HPDE6-E6E7 (cell line): ENCODE measurements around the gene CTRB1.

Experiments
- DNase-seq: peaks from one replicate; pipeline ENCODE4 v3.0.0; 2011; ENCODE audit warnings: missing footprints; ENCODE audit errors: extremely low spot score

The CTRB1 gene

DNA sequence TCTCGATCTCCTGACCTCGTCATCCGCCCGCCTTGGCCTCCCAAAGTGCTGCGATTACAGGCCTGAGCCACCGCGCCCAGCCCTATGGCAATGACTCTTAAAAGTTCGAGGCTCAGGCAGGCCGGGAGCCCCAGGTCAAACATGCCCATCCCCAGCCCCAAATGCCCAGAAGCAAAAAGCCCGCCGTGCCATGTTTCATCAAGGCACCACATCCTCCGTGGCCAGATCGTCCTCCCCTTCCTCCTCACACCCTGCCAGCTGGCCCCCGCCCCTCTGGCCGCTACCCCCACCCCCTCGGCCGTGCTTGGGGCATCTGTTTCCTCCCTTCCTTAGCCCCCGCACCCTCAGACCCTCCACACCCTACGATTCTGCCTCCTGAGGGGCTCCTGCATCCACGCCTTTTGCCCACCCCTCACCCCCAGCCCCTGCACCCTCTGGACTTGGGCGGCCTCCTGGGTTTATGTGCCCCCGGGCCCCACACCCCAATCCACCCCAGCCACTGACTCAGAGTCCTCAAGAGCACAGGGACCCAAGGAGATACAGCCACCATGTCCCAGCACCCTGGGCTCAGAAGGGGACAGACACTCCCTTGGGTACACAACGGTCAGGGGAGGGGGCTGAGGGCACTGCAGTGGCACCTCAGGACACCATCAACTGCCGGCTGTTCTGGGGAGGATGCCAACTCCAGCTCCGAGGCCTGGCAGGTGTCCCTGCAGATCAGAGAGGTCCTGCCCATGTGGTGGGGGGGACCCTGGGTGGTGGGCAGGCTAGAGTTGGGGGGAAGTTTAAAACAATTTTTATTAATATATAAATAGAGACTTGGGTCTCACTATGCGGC lies 7.1 kb downstream of the CTRB1 start:
- no peak for DNase-seq

DNA sequence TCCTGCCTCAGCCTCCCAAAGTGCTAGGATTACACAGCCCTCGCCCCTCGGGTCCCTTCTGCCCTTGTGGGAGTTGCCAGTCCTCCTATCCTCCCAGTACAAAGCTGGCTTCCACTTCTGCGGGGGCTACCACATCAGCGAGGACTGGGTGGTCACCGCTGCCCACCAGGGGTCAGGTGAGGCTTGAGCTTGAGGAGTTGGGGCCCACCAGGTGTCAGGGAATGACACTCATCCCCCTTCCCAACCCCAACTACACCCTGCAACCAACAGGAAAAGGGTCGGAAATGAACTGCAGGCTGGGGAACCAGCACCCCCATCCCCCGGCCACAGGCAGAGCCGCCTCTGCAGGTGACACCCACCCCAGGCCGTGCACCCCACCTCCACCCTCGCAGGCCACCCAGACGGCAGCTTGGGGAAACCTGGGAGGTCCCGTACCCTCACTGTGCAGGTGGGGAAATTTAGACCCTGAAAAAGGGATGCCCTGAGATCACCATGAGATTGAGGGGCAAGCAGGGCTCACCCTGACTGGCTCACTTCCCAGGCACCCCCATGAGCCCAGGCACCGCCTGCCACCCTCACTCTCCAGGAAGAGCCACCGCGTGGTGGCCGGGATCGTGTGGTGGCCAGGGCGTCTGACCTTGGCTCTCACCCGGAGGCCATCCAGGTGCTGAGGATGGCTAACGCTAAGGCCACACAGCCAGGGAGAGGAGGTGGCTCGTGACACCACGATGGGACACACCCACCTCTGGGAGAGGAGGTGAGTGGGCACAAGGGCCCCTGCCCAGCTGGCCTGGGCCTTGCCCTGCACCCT lies 8.0 kb downstream of the CTRB1 start:
- no peak for DNase-seq

DNA sequence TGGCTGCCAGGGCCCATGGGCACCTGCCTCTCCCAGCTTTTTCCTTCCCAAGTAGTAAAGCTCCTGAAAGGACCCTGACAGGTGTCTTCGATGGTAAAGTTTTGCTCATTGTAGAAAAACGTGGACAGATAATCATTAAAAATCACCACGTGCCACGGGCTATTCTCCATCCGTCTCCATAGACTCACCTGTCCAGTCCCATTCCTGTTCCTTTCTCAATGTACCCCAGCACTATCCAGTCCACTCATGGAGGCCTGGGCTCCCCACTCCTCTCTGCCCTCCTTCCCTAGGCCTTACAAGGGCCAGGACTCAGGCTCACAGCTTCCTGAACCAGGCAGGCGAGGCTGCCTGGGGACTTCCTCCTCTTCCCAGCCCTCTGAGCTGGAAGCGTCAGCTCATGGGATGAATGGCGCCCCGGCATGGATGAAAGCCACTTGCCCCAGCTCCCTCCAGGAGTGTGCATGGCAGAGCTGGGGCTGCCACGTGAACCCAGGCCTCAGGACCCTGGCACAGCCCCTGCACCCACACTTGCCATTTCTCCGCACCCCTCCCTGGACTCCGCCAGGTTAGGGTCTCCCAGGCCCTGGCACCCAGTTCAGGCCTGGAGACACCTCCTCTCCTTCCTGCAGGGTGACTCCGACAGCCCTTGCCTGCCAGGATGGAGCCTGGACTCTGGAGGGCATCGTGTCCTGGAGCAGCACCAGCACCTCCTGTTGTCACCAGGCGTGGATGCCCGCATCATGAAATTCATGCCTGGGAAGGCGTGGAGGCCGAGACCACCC lies 8.8 kb downstream of the CTRB1 start:
- no peak for DNase-seq

GRCh38 chr16:75228143-75228976 lies 9.6 kb downstream of the CTRB1 start:
- no peak for DNase-seq

DNA sequence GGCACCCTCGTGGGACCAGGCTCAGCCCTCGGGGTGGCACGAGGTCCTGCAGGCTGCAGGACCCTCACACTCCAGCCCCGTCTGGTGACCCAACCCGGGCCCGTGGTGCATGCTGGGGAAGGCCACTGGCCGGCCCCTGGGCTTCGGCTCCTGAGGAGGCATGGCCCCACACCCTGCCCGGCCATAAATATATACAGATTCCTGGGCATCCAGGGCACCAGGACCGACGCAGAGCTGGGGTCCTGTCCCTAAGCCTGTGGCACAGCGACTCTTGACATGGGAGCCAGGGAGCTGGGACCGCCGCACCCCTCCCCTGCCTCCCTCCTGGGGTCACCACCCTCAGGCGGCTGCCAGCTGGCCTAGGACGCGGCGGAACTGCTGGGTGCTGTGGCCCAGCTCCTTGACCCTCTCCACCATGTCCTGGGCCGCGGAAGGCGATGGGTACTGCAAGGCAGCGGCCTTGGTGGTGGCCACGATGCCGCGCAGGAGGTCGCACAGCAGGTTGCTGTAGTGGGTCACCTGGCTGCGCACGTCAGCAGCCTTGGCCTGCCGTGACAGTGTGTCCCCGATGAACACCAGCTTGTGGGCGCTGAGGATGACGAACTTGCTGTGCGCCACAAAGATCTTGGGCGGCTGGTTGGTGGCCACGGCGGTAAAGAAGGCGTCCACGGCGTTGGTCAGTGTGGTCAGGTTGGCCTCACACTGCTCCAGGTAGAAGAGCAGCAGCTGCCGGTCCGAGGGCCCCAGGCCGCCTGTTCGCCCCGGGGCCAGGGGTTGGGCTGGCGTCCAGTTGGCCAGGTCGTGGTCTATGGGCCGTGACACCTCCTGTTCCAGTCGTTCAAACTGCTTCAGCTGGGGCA lies 10.6 kb downstream of the CTRB1 start:
- no peak for DNase-seq

- no peak for DNase-seq
Measured at GRCh38 chr16:75230471-75231110, 11.8 kb downstream of the CTRB1 start.

DNA sequence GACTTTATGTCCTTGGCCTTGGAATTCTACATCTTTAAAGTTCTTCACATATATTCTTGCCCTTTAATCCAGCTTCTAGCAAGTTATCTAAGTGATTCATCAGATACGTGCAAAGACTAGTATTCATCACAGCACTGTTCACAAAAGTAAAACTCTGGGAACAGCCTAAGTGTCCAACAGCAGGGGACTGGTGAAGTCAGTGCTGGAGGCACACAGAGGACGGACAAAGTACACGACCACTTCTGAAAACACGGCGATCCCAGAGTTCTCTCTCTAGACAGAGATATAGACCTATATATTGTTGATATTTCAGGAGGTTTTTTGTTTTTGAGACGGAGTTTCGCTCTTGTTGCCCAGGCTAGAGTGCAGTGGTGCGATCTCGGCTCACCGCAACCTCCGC lies 12.8 kb downstream of the CTRB1 start:
- DNase-seq = no peak

DNA sequence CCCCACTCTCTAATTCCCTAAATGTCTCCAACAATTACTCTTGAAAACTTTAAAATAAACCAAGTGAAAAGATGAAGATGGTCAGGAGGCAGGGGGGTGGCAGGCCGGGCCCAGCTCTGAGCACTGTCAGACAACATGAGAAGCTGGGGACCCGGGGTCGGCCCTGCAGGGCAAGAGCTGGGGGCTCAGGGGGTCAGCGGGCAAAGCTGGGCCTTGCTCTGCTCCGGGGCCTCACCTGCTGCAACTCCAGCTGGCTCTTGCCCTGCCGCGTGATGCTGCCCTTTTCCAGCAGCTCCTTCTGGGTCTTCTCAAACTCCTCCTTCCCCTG lies 14.8 kb downstream of the CTRB1 start:
- DNase-seq = no peak

DNA sequence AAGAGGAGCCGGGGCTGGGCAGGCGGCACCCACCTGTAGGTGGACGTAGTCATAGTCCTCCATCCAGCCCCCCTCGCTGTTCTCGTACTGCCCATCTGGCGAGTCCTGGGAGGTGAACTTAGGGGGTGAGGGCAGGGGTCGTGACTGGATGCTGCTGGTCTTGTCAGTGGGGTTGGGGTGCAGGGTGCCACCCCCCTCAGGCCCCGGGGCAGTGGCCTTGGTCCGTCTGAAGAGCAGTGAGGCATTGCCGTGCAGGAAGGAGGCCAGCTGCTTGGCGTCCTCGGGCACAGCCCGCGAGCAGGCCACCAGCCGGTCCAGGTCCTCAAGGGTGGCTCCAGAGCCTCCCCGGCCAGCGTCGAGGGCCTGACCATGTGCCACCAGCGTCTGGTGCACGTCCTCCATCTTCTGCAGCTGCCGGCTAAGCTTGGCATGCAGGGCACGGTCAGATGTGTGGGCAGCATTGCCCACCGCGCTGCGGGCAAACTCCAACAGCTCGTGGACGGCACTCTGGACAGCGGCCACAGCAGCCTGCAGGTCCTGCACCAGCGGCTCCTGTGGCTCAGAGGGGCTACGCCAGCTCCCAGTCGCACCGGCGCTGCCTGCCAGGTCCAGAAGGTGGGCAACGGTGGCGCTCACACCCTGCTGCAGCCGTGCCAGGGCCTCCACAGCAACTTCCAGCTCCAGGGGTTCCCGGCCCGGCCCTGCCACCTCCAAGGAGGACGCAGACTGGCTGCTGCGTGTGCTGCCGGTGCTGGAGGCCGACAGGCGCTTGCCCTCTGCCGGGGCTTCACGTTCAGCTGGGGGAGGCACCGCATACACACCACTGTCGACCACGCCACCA lies 16.3 kb downstream of the CTRB1 start:
- no peak for DNase-seq

DNA sequence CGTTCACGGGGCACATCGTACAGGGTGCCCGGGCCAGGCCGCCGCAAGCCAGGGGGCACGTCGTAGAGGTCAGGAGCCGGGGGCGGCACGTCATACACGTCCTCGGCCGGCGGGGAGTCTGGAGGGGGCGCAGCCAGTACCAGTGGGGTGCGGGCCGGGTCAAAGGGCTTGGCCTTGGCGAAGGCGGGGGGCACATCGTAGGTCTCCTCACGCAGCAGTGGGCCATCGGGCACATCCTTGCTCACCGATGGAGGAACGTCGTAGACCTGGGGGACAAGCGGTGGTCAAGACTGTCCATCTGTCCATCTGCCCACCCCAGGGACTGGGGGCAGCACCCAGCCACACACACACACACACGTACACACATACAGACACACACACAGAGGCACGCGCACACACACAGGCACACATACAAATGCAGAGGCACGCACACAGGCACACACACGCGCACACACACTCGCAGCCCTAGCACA lies 17.0 kb downstream of the CTRB1 start:
- DNase-seq = no peak

GRCh38 chr16:75236232-75236631 lies 17.4 kb downstream of the CTRB1 start:
- DNase-seq = no peak

- no peak for DNase-seq
Measured at GRCh38 chr16:75236736-75237397, 18.1 kb downstream of the CTRB1 start.

DNA sequence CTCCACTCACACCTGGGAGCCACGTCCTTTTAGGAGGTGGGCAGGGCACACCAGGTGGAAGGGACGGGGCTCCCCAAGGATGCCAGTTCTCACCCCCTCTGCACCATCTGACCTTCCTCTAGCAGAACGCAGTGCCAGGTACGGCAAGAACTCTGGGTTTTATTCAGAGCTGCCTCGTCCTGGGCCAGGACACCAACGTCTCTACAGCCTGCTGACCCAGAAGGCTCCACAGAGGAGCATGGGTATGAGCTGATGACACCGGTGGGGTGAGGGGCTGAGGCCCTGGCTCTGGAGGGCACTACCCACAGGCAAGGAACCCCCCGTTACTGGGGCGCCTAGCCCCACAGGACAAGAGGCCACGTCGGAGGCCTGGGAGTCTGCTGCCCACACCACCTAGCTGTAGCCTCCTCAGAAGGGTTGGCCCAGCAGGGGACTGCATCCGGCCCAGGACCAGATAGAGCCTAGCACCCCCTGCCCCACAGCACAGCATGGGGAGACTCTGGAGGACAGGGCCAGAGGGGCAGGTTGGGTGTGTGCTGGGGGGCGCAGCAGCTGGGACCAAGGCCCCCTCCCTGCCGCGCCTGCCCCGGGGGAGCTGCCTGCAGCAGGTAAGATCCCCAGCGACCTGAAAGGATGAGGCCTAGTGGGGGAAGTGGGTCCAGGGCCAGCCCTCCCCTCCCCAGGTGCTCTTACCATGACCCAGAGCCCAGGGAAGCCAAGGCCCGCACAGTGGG lies 18.8 kb downstream of the CTRB1 start:
- DNase-seq = no peak

DNA sequence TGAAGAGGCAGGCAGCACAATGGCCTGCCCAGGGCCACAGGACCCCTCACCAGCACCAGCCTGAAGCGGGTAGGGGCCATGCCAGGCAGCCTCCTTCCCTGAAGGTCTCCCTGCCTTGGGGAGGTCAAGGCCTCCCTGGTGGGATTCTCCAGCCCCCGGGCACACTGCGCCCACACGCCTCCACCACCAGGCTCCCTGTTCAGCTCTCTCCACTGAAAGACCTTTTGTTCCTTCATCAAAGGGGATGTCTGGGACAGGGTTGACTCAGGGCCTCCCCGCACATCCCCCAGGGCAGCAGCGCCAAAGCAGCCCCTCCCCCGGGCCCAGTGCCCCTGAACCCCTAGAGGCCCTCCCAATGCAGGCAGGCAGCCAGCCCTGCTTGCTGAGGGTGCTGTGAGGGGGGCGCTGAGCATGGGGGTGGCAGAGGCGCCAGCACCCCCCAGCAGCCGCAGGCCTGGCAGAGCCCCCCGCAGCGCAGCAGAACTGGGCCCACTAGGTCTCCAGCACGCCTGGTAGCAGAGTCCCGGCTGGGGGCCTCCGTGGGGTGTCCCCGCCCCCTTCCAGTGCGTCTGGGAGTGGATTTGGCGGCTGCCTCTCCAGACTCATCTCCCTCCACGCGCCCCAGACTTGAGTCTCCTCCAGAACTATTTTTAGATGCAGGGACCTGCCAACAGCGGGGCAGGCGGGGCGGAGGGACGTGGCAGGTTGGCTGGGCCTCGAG lies 19.5 kb downstream of the CTRB1 start:
- no peak for DNase-seq

DNA sequence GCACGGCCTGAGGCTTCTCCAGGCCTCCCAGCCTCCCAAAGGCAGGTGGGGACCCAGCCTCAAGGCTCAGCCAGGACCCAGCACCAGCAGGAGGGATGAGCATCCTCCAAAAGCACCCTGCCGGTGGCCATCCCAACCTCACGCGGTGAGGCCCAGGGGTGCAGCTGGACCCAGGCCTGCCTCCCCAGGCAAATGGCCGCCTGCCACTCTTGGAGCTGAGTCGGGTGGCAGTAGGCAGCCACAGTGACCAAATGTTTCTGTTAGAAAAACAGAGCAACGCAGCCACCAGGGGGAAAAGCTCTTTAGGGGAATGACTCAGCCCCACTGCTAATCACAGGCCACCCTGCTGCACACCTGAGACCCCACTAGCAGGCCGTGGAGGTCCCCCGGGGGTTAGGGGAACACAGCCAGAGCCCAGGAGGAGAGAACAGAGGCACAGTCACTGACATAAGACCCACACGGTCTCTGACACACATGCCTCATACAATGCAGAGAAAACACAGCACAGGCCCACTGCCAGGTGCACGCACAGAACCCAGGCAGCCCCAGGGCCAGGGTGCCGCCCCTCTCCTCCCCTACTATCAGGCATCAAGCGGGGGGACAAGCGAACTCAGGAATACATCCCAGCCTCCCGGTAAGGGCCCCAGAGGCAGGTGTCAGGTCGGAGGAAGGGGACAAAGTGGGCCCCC lies 20.2 kb downstream of the CTRB1 start:
- DNase-seq = no peak

DNA sequence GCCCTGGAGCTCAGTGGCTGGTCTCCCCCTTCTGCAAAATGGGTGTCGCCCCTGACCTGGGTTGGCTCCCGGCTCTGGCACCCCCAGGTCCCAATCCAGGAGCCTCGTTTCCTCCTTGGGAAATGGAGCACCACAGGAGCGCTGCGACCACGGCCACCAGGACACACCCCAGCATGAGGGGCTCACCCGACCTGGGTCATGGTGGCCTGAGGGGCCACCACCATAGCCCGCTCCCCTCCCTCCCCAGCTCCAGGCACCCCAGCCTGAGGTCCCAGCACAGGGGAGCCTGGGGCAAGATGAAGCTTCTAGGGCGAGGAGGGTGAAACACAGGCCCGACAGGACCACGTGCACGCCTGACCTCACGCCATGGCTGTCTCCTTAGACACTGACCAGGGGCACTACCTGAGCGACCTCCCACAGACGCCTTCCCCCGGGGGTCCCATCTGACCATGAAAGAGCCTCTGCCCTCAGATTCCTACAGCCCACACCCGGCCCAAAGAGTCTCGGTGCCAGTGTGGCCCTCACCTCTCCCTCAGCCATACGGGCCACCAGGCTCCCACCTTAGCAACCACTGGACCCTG lies 20.8 kb downstream of the CTRB1 start:
- no peak for DNase-seq
